ENCODE measurements around the gene CAMSAP2.

The CAMSAP2 gene

GRCh38 chr1:200862713-200863415 is 124.2 kb downstream of the CAMSAP2 start:
- ChIA-PET POLR2A (no interaction called here), CTCF (no interaction called here)
- H3K36me3 ChIP-seq (ENCODE audit: control insufficient read depth in 2 of 2, insufficient read depth in 1 of 2, low read length in 2 of 2): peaks cover 4 to 20% of the 10 kb centered on the region in 2 experiments; a peak in 2 of 3 replicates
- H3K27ac ChIP-seq (ENCODE audit: extremely low read depth, low read depth, low read length): no peak overlapping the region
- peaks cover 3% of the 10 kb centered on the region; the same call in 1 of the 2 replicates for H3K4me1 ChIP-seq (ENCODE audit: control insufficient read depth, insufficient read depth, low read length)
- H3K9me3 ChIP-seq (ENCODE audit: control insufficient read depth, insufficient read depth, low read depth, low read length): no peaks in the 10 kb centered on the region
- no peak for TF ChIP-seq SETDB1 (IDR thresholded peaks at IDR 0.05; ENCODE audit: insufficient read length, low read length)
- TF ChIP-seq ZNF621 (tag by site-specific recombination; IDR thresholded peaks at IDR 0.05): no peak
- TF ChIP-seq ZNF184 (tag by site-specific recombination; IDR thresholded peaks at IDR 0.05): no peak
- no peak for TF ChIP-seq ZNF692 (tag by site-specific recombination; IDR thresholded peaks at IDR 0.05)
- TF ChIP-seq GLI2 (tag by site-specific recombination; IDR thresholded peaks at IDR 0.05; ENCODE audit: borderline replicate concordance, low read depth): no peak
- TF ChIP-seq ZNF37A (tag by site-specific recombination; IDR thresholded peaks at IDR 0.05): no peak
- no peak for TF ChIP-seq PRDM2 (tag by site-specific recombination; IDR thresholded peaks at IDR 0.05; ENCODE audit: borderline replicate concordance)
- no peak for TF ChIP-seq ZFP69B (tag by site-specific recombination; IDR thresholded peaks at IDR 0.05)
- H3K4me3 ChIP-seq (ENCODE audit: low read depth, low read length): no peak overlapping the region

- Histone ChIP-seq H3K9me3 (ENCODE audit: control insufficient read depth, insufficient read depth, low read depth, low read length) (no peaks in the 10 kb centered on the region), H3K4me3 (ENCODE audit: low read depth, low read length) (no peak overlapping the region), H3K36me3 (ENCODE audit: control insufficient read depth in 2 of 2, insufficient read depth in 1 of 2, low read length in 2 of 2) (peaks cover 0 to 18% of the 10 kb centered on the region in 2 experiments; a peak in 1 of 3 replicates), H3K4me1 (ENCODE audit: control insufficient read depth, insufficient read depth, low read length) (peaks cover 3% of the 10 kb centered on the region; the same call in 1 of the 2 replicates), H3K27ac (ENCODE audit: extremely low read depth, low read depth, low read length) (no peak overlapping the region)
- CTCF ChIA-PET: interaction anchor here (0.5 kb wide), 1 partner anchor 172 kb away, joined by 3 read pairs; no protein-coding TSS in a partner anchor
- TF ChIP-seq SP3 (tag by site-specific recombination; IDR thresholded peaks at IDR 0.05): no peak
- POLR2A ChIA-PET: interaction anchor here (0.6 to 0.7 kb wide), 2 partner anchors 29 to 73 kb away, joined by 3 to 7 read pairs; no protein-coding TSS in a partner anchor
Observed at GRCh38 chr1:200866116-200866515, 127.4 kb downstream of the CAMSAP2 start.

- Histone ChIP-seq H3K4me1 (ENCODE audit: control insufficient read depth, insufficient read depth, low read length) (peaks cover 3% of the 10 kb centered on the region; the same call in 1 of the 2 replicates), H3K9me3 (ENCODE audit: control insufficient read depth, insufficient read depth, low read depth, low read length) (no peaks in the 10 kb centered on the region), H3K4me3 (ENCODE audit: low read depth, low read length) (no peak overlapping the region), H3K27ac (ENCODE audit: extremely low read depth, low read depth, low read length) (no peak overlapping the region), H3K36me3 (ENCODE audit: control insufficient read depth in 2 of 2, insufficient read depth in 1 of 2, low read length in 2 of 2) (peaks cover 0 to 18% of the 10 kb centered on the region in 2 experiments; a peak in 1 of 3 replicates)
- ChIA-PET CTCF (no interaction called here), POLR2A (interaction anchor here (0.6 to 0.7 kb wide), 2 partner anchors 29 to 73 kb away, joined by 3 to 7 read pairs; no protein-coding TSS in a partner anchor)
- TF ChIP-seq GLIS2 (tag by site-specific recombination; IDR thresholded peaks at IDR 0.05) (peak; percentile 51), ZEB2 (tag by site-specific recombination; IDR thresholded peaks at IDR 0.05) (no peak), ZNF157 (tag by site-specific recombination; IDR thresholded peaks at IDR 0.05) (no peak), ZNF394 (tag by site-specific recombination; IDR thresholded peaks at IDR 0.05; ENCODE audit: borderline replicate concordance) (no peak), ZBTB11 (tag by site-specific recombination; conservative IDR thresholded peaks at IDR 0.05; ENCODE audit: low read depth) (no peak), ZNF610 (tag by site-specific recombination; IDR thresholded peaks at IDR 0.05; ENCODE audit: borderline replicate concordance) (no peak), HOXC10 (CRISPR knock-in tag; IDR thresholded peaks at IDR 0.05) (no peak), ZNF664 (tag by site-specific recombination; IDR thresholded peaks at IDR 0.05) (no peak), TRIM28 (IDR thresholded peaks at IDR 0.05; ENCODE audit: borderline replicate concordance, low read length) (no peak)
Observed at GRCh38 chr1:200866521-200866920, 127.8 kb downstream of the CAMSAP2 start.
